Measurements from ENCODE around the gene RTL10.

DNA sequence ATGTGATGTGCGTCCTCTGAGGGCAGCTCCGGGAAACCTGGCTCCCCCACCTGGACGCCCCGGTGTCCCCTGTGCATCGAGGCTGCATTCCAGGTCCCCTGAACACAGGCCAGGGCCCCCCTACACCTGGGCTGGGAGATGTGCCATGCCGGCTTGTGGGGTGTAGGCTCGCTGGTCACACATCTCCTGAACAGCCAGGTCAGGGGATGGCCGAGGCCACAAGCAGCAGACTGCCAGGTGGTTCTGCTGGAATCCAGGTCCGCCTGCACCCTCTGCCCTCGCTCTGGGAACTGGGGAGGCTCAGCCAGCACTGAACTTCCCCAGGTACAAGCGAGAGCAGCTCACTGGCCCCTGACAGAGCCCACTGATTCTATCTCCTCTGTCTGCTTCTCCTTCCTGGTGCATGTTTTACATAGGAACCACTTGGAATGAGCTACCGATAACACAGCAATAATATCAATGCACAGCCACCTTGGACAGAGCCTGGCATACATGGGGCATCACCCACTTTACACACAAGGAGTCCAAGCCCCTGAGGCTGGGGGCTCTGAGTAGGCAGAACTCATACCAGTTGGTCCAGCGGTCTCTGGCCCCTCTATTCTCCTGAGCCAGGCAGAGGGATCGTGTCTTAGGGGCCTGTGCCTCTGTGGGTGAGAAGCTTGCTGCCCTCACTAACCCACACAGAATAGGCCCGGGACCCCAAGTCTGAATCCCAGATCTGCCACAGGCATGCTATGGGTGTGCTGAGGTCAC is 47.3 kb downstream of the RTL10 start:
- TF ChIP-seq, protein P1, sequence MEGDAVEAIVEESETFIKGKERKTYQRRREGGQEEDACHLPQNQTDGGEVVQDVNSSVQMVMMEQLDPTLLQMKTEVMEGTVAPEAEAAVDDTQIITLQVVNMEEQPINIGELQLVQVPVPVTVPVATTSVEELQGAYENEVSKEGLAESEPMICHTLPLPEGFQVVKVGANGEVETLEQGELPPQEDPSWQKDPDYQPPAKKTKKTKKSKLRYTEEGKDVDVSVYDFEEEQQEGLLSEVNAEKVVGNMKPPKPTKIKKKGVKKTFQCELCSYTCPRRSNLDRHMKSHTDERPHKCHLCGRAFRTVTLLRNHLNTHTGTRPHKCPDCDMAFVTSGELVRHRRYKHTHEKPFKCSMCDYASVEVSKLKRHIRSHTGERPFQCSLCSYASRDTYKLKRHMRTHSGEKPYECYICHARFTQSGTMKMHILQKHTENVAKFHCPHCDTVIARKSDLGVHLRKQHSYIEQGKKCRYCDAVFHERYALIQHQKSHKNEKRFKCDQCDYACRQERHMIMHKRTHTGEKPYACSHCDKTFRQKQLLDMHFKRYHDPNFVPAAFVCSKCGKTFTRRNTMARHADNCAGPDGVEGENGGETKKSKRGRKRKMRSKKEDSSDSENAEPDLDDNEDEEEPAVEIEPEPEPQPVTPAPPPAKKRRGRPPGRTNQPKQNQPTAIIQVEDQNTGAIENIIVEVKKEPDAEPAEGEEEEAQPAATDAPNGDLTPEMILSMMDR (IDR thresholded peaks at IDR 0.05) = no peak
- no peak for TF ChIP-seq POLR2A (IDR thresholded peaks at IDR 0.05)
- no peak for TF ChIP-seq POLR2AphosphoS5 (IDR thresholded peaks at IDR 0.05)
